Astrocyte of the hippocampus (primary cell): ENCODE results near the gene RASGRP2.

ENCODE experiments used
- DNase-seq: peaks from one replicate; pipeline ENCODE4 v3.0.0; 2011; ENCODE audit warnings: low read depth, low spot score

Gene RASGRP2

GRCh38 chr11:64698427-64698826 is 45.5 kb downstream of the RASGRP2 start:
- no peak for DNase-seq

- DNase-seq: no peak
Measured at GRCh38 chr11:64697663-64698375, 46.1 kb downstream of the RASGRP2 start.

GRCh38 chr11:64696045-64696444 is 47.9 kb downstream of the RASGRP2 start:
- no peak for DNase-seq

GRCh38 chr11:64695548-64695947 is 48.4 kb downstream of the RASGRP2 start:
- DNase-seq: no peak

- peak; percentile 30 for DNase-seq
Measured at GRCh38 chr11:64694821-64695365, 49.0 kb downstream of the RASGRP2 start.

GRCh38 chr11:64694026-64694755 is 49.8 kb downstream of the RASGRP2 start:
- no peak for DNase-seq

- DNase-seq: no peak
Measured at GRCh38 chr11:64692764-64693331, 51.1 kb downstream of the RASGRP2 start.

GRCh38 chr11:64691543-64691942 is 52.4 kb downstream of the RASGRP2 start:
- DNase-seq: no peak

GRCh38 chr11:64690235-64690634 is 53.7 kb downstream of the RASGRP2 start:
- DNase-seq: no peak

- DNase-seq: peak; percentile 93
Measured at GRCh38 chr11:64688534-64688982, 55.4 kb downstream of the RASGRP2 start.

- no peak for DNase-seq
Measured at GRCh38 chr11:64687643-64688533, 56.1 kb downstream of the RASGRP2 start.

GRCh38 chr11:64687204-64687603 is 56.7 kb downstream of the RASGRP2 start:
- no peak for DNase-seq

- DNase-seq: no peak
Measured at GRCh38 chr11:64686466-64687170, 57.3 kb downstream of the RASGRP2 start.

- no peak for DNase-seq
Measured at GRCh38 chr11:64685536-64685935, 58.4 kb downstream of the RASGRP2 start.

GRCh38 chr11:64684357-64684756 is 59.6 kb downstream of the RASGRP2 start:
- no peak for DNase-seq

GRCh38 chr11:64681171-64681570 is 62.8 kb downstream of the RASGRP2 start:
- DNase-seq: no peak

- no peak for DNase-seq
Measured at GRCh38 chr11:64679846-64680245, 64.1 kb downstream of the RASGRP2 start.

GRCh38 chr11:64677441-64678023 is 66.4 kb downstream of the RASGRP2 start:
- no peak for DNase-seq
